ENCODE data around the gene KDM5A.

Gene KDM5A

DNA sequence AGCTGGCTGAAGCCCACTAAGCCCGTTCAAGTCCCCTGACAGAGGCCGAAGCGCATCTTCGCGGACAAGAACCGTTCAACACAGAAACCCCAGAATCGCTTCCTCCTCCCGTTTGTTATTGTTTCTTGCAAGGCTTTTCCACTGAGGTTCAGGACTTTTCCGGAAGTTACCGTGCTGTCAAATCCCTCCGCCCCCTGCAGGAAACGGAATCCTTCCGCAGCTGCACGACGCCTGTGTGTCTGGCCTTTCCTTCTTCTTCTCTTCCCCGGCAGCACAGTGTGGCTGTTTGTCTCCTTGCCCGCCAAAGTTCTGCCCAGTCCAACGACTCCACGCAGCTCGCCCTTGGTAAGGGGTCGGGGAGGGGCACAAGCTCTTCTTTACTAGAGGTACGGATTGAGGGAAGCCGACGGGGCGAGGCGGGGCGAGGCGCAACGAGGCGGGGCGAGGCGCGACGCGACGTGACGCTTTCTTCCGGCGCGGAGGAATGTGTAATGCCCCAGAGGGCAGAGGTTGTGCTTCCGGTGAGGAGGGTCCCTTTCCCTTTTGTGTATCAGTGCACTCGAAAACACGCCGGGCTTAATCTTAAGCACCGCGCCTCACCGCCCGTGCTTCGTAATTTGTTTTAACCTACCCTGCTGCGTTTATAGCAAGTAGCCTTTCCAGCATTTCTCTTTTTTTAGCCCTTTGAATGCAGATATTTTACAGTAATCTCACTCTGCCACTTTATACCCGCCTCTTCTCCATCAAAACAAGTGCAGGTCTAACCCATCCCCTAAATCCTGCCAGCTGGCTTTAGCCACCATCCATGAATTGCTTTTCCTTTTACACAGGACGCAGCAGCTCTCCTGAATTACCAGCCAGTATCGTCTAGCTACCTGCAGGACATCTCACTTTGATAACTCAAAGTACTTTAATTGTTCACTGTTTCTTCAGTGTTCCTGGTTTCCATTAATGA is at the start of gene KDM5A:
KDM5A (minus strand) TSS at position 179 of the 955 bp plus-strand sequence. CDS start 229 bp downstream, outside the sequence.
- TF ChIP-seq GATA3 (IDR thresholded peaks at IDR 0.05; ENCODE audit: low read depth, low read length) (no peak), GATA2 (IDR thresholded peaks at IDR 0.05; ENCODE audit: low read depth, low read length) (no peak)

- TF ChIP-seq GATA2 (IDR thresholded peaks at IDR 0.05; ENCODE audit: low read depth, low read length) = no peak
- TF ChIP-seq GATA3 (IDR thresholded peaks at IDR 0.05; ENCODE audit: low read depth, low read length) = no peak
Measured at GRCh38 chr12:422526-422925, 33.4 kb upstream of the KDM5A start.

- TF ChIP-seq GATA2 (IDR thresholded peaks at IDR 0.05; ENCODE audit: low read depth, low read length) (no peak), GATA3 (IDR thresholded peaks at IDR 0.05; ENCODE audit: low read depth, low read length) (no peak)
Measured at GRCh38 chr12:418432-418831, 29.3 kb upstream of the KDM5A start.

- no peak for TF ChIP-seq GATA3 (IDR thresholded peaks at IDR 0.05; ENCODE audit: low read depth, low read length)
- TF ChIP-seq GATA2 (IDR thresholded peaks at IDR 0.05; ENCODE audit: low read depth, low read length) = no peak
Measured at GRCh38 chr12:414859-415258, 25.7 kb upstream of the KDM5A start.

DNA sequence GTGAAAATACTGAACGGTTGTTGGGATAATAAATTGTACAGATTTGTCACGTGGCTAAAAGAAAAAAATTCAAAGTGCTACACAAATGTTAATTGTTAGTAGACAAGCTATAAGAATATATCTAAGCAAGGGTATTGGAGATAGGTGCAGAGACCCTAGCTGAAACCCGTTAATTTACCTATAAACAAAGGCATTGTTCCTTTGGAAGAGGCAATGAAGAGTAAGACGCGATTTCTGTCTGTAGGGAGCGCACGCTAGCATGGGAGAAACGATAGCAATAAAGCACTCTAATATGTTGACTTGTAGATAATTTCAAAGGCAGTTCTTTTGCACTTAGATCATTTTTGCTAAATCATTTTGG is 12.9 kb upstream of the KDM5A start:
- TF ChIP-seq GATA3 (IDR thresholded peaks at IDR 0.05; ENCODE audit: low read depth, low read length) = no peak
- no peak for TF ChIP-seq GATA2 (IDR thresholded peaks at IDR 0.05; ENCODE audit: low read depth, low read length)

- TF ChIP-seq GATA3 (IDR thresholded peaks at IDR 0.05; ENCODE audit: low read depth, low read length) = no peak
- no peak for TF ChIP-seq GATA2 (IDR thresholded peaks at IDR 0.05; ENCODE audit: low read depth, low read length)
Measured at GRCh38 chr12:401235-402028, 12.3 kb upstream of the KDM5A start, which contains the start of gene CCDC77. CCDC77 (plus strand) TSS chr12:401644; CDS start chr12:409384, 7,740 bp downstream.

DNA sequence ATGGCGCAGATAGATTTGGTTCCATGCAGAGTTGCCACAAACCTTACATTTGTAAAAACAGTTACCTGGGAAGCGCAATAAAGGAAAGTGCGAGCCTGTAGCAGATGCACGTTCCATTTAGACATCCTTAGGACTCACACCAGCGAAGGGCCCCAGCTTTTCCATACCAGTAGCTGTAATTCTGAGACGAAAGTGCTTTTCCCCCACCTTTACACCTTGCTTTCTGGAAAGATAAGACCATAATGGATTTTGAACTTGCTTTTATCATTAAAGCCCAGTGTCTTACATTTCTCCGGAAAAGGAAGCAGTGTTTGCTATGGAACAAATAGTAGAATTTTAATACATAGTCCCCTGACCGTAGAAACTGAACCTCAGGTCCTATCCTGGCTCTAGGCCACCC is 11.7 kb upstream of the KDM5A start:
- TF ChIP-seq GATA3 (IDR thresholded peaks at IDR 0.05; ENCODE audit: low read depth, low read length) (no peak), GATA2 (IDR thresholded peaks at IDR 0.05; ENCODE audit: low read depth, low read length) (no peak)

DNA sequence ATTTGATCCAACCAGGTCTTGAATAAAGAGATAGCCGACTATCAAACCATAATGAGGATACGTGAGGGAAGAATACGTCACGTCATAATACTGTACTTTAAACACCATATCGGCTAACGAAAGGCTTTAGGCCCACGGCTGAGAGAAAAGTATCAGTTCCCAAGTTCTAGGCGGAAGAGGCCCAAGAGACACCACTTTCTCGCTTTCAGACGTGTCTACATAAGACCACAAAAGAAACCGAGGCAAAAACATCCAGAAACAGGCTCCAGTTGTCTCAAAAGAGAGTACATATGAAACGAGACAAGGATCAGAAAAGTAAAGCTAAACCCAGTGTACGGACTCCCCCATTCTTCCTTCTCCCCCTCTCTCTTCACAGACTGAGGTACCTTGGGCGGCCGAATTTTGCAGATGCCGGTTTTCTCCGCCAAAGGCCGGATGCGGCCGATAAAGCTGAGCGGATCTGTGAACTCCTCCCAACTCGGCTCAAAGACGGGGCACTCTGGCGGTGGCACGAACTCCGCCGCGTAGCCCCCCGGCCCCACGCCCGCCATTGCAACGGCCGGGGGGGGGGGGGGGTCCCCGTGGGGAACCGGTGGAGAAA is 479 bp downstream of the KDM5A start:
- TF ChIP-seq GATA2 (IDR thresholded peaks at IDR 0.05; ENCODE audit: low read depth, low read length) = no peak
- no peak for TF ChIP-seq GATA3 (IDR thresholded peaks at IDR 0.05; ENCODE audit: low read depth, low read length)

- TF ChIP-seq GATA3 (IDR thresholded peaks at IDR 0.05; ENCODE audit: low read depth, low read length) = no peak
- no peak for TF ChIP-seq GATA2 (IDR thresholded peaks at IDR 0.05; ENCODE audit: low read depth, low read length)
Measured at GRCh38 chr12:388012-388411, 1.1 kb downstream of the KDM5A start.

DNA sequence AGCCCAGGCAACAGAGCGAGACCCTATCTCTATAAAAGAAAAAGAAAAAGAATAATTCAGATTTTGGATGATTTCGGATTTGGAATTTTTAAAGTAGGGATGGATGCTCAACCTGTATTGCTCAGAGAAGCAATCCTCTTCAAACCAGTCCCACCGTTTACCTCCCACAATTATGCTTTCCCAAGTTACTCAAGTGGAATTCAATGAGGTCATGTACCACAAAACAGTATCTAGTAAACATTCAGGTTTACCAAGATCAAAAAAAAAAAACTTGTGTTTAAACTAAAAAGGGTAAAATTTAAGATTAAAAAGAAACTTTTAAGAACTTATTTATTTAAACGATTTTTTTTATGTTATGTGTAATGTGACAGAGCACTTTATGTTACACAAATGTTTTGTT is 2.5 kb downstream of the KDM5A start:
- TF ChIP-seq GATA3 (IDR thresholded peaks at IDR 0.05; ENCODE audit: low read depth, low read length) = no peak
- TF ChIP-seq GATA2 (IDR thresholded peaks at IDR 0.05; ENCODE audit: low read depth, low read length) = no peak

DNA sequence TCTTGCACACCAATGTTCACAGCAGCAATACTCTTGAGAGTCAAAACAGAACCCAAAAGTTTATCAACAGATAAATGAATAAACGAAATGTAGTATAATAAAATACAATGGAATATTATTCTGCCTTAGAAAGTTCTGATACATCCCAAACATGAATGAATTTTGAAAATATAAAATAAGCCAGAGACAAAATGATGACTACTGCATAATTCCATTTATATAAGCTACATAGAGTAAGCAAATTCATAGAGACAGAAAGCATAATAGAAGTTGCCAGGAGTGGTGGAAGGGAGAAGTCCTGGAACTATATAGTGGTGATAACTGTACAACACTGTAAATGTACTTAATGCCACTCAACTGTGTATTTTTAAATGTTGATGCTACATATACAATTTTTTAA is 21.1 kb downstream of the KDM5A start:
- TF ChIP-seq GATA2 (IDR thresholded peaks at IDR 0.05; ENCODE audit: low read depth, low read length) (no peak), GATA3 (IDR thresholded peaks at IDR 0.05; ENCODE audit: low read depth, low read length) (no peak)

GRCh38 chr12:366820-367219 is 22.3 kb downstream of the KDM5A start:
- TF ChIP-seq GATA3 (IDR thresholded peaks at IDR 0.05; ENCODE audit: low read depth, low read length) = no peak
- no peak for TF ChIP-seq GATA2 (IDR thresholded peaks at IDR 0.05; ENCODE audit: low read depth, low read length)

- TF ChIP-seq GATA2 (IDR thresholded peaks at IDR 0.05; ENCODE audit: low read depth, low read length) (no peak), GATA3 (IDR thresholded peaks at IDR 0.05; ENCODE audit: low read depth, low read length) (no peak)
Measured at GRCh38 chr12:359091-359490, 30.0 kb downstream of the KDM5A start.
